NCI-H460 (cell line): ENCODE results near the gene VPS37D. TPM values are rescaled to one million over a fixed set of nuclear protein-coding genes. Genes with fewer than 3 reads are reported as not detected.

Experiments used
- DNase-seq: peaks from one replicate; pipeline ENCODE4 v3.0.0-alpha.2; 2016; ENCODE audit warnings: low read depth; ENCODE audit errors: extremely low read depth
- total RNA-seq: library from RNA; depleted of rRNA; stranded (reverse); fragments of >200 nt; shearing (Covaris generic); gene quantifications from 2 replicates; pipeline ENCODE4 v1.2.3, GENCODE V29; 2014

Gene VPS37D
- total RNA-seq, 1 experiment from 2014 or later: 3.6 TPM

DNA sequence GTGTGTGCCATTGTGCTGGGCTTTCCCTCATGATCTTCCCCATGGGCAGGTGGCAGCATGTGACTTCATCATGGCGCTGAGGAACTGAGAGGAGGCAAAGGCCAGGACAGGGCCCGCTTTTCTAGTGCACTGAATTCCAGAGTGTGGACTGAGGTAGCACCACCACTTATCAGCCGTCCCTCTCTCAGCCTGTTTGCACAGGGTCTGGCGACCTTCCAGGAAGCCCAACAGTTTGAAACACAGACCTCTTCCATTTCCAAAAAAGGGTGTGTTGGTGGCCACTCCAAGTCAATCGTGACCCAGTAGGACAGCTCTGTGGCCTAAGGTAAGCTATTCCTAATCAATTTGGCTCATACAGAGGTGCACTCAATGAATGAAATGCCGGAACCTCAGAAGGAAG is 11.2 kb downstream of the VPS37D start:
- no peak for DNase-seq

DNA sequence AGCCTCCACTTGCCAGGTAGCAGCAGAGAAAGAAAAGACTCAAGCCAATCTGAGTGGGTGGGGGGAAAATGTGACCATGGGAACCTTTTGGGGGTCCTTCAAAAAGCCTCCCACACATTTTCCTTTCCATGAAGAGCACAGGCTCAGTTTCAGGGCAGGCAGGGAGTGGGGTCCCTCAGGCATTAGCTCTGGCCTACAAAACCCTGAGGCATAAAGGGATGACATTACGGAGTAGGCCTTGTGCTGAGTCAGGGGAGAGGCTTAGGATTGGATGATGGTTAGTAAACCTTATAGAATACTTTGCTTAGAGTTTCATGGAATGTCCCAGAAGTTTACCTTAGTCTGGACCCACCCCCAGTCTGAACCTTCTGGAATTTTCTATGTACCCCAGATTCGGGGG is 12.1 kb downstream of the VPS37D start:
- DNase-seq: no peak

DNA sequence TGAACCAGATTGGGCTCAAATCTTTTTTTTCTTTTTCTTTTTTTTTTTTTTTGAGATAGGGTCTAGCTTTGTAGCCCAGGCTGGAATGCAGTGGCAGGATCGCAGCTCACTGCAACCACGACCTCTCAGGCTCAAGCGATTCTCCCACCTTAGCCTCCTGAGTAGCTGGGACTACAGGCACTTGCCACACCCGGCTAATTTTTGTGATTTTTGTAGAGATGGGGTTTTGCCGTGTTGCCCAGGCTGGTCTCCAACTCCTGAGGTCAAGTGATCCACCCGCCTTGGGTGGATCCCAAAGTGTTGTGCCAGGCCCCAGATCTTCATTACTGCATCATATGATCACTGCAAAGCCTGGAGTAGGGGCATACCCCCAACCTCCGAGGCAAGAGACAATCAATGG is 12.9 kb downstream of the VPS37D start:
- no peak for DNase-seq

DNA sequence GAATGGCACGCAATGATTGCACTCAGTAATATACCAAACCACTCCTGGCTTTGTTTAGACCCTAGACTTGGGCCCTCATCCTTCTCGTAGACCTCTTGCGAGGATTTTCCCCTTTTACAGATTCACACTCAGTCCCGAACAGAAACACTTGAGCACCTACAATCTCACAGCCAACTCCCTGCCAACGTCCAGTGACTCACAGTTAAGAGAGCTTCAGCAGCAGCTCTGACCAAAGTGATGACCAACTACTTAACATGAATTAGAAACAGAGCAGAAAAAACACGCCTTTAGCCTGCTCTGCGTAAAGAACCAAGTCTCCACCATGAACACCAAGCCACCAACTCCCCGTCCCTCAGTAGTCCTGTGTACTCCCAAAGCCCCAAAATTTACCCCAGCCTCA is 13.4 kb downstream of the VPS37D start:
- DNase-seq: no peak

DNA sequence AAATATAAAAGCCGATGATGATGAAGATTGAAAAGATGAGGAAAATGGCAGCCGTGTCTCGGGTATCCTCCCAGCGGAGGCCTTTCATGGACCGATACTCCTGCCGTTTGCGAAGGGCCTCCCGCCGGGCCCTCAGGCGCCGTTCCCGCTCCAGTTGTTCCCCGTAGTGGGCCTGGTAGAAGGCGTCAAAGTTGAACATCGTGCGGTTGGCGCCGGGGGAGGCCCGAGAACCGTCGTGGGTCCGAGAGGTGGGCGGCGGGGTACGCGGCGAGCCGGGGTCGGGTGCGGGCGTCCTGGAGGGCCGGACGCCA is 15.1 kb downstream of the VPS37D start:
- no peak for DNase-seq

DNA sequence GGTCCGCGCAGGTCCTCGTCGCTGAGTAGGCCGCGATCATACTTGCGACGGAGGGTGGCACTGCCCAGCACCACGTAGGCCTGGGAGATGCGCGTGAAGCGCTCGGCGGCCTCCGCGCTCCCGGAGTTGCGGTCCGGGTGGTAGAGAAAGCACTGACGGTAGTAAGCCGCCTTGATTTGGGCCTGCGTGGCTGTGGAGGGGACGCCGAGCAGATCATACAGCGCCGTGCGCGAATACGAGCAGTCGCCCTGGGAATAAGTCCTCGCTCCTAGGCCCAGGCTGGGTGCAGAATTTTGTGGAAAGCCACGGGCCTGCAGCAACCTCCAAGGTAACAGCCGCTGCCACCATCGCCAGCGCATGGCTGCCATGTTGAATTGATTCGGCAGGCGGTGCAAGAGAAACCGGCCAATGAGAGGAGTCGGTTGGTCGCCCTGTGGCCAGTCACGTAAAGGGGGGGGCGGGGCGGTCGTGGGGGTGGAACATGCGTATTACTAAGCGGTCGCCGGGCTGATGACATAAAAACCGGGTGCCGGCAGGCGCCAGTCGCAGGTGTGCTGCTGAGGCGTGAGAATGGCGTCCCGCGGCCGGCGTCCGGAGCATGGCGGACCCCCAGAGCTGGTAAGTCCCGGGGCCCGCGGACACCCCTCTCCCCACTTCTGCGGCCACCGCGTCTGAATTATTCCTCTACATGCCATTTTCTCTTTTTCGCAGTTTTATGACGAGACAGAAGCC is 15.6 kb downstream of the VPS37D start, which contains the start of the genes BUD23 and DNAJC30:
Gene BUD23 (plus strand): TSS at position 542 of the 732 bp plus-strand sequence. CDS start 29 bp downstream, at position 571.
Gene DNAJC30 (minus strand): TSS at position 398 of the 732 bp plus-strand sequence. CDS start 30 bp downstream, at position 368.
- DNase-seq: peak; percentile 96

DNA sequence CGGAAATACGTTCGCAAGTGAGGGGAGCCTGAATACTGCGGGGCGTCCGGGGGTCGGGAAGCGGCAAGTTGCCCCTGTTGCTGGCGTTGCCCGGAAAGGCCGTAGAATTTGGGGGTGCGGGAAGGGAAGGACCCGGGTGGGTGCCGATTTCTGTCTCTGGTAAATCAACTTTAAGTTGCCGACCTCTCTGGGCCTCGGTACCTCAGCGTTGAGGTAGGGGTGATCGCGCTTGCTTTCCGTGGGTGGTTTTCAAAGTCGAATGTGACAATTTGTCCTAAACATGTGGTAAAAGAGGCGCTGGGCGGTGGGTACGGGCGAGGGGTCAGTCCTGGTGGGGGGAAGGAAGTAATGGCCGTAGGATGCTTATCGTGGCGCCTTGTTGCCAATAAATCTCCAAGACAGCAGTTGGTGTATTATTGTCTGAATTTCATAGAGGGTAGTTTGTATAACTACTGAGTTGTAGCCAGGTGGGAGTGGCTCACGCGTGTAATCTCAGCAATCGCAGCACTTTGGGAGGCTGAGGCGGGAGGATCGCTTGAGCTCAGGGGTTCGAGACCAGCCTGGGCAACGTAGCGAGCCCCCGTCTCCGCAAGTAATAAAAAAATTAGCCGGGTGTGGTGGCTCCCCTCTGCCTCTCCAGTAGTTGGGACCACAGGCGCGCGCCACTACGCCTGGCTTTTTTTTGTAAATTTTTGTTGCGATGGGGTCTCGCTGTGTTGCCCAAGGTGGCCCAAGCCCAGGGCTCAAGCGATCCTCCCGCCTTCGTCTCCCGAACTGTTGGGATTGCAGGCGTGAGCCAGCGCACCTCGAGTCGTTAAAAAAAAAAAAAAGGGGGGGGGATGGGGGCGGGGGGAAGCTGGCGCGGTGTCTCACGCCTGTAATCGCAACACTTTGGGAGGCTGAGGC is 16.4 kb downstream of the VPS37D start:
- no peak for DNase-seq

DNA sequence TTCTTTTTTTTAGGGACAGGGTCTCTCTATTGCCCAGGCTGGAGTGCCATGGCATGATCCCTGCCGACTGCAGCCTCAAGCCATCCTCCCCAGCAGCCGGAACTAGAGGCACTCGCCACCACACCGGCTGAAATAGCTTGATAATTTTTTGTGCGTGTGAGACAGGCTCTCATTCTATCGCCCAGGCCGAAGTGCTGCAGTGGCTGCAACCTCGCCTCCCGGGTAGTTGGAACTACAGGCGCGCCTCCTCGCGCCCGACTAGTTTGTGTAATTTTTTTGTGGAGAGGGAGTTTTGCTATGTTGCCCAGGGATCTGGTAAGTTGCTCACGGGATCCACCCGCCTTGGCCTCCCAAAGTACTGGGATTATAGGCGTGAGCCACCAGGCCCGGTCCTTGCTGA is 17.7 kb downstream of the VPS37D start:
- no peak for DNase-seq

DNA sequence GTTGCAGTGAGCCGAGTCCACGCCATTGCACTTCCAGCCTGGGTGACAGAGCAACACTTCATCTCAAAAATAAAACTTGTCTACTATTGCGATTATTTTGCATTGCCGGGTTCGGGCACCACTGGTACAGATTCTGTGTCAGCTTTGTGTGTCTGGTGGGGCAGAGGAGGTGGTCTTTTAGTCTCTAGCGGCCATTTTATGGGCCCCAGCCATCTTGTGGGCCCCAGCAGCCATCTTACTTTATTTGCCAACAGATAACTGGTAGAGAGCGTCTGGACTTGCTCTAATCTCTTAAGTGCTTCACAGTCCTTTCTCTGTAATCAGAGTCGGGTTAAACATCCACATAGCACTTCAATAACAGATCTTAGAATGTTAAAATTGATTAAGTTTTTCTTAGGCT is 20.7 kb downstream of the VPS37D start:
- no peak for DNase-seq

DNA sequence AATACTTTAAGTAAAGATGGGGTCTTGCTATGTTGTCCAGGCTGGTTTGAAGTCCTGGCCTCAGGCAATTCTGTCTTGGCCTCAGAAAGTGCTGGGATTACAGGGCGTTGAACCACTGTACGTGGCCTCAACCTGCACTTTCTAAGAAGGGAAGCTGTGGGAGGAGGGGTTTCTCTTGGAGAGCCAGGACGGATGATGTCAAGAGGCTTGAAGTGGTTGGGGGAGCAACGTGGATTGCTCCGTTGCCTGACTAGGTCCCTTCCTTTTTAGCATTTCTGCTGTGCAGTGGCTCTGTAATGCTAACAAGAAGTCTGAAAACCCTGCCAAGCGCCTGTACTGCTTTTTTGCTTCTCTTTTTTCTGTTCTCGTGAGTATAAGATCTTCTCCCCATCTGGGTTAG is 23.0 kb downstream of the VPS37D start:
- no peak for DNase-seq

DNA sequence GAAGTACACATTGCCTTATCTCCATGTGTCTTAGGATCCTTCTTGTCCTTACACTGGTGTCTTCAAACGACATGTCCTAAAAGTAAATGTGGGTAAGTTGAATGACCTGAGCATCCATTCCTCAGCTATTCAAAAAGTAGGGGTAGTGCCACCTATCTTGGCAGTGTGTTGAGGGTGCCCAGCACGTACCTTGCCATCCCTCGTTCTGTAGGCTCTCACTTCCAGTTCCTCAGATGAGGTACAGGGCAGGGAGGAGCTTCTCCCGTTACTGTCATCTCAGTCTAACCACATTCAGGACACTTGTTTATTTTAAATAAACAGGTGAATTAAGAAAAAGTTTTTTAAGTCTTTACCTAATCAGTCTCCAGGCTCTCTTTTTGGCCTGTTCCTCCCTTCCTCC is 28.7 kb downstream of the VPS37D start:
- no peak for DNase-seq

DNA sequence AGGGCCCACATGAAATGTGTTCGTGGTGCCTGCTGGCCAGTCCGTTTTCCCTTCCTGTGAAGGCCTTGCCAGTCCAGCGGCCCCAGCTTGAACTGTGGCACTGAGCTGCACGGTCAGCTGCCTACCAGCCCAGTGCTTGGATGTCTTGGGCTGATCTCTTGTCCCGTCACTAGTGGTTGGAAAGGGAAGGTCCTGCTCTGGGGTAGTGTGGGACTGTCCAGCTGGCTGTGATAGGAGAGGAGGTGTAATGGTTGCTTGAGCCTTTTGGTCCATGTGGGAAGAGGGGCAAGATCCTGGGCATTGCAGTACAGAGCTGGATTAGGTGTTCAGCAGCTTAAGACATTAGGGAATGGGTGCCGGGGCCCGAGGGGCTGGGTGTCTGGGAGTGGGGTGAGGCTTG is 30.8 kb downstream of the VPS37D start:
- DNase-seq: no peak

DNA sequence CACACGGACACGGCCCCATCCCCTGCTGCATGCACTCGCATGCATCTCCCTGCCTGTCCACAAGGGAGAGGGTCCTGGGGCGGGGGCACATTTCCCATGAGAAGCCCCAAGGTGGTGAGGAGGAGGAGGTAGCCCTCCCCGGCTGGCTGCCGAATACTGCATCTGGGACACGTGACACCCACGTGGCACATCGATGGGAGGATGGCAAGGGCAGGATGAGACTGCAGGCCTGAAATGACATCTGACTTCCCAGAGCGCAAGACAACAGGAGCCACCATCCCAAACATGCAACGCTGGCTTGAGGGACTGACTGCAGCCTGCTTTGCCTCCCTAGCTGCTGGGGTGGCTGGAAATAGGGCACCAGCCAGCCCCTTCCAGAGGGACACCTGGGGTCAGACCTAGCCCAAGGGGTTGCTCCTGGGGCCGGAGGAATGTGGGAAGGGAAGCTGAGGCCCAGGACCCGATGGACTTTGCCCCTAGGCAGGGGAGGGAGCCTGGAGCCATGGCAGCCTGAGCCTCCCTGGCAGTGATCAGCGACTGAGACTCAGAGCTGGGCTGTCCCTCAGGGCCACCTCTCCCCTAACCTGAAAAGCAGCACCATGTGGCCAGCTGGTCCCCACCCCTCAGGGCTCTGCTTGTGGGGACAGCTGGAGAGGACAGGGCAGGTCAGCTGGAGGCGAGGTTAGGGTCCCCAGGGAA is 31.9 kb downstream of the VPS37D start:
- DNase-seq: no peak

DNA sequence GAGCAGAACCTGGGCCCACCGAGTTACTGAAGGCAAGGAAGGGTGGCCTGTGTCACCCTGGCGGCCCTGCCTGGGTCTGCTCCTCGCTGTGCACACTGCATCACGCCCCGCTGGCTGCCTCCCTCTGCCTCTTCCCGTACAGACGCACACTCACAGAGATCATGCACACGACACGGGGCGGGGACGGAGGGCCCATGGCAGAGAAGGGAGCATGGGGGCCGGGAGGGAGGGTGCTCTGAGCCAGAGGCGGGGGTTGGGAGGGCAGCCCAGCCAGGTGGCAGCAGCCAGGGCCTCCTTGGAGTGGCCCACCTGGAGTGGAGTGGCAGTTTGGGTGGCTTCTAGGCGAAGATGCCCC is 32.4 kb downstream of the VPS37D start:
- DNase-seq: no peak

DNA sequence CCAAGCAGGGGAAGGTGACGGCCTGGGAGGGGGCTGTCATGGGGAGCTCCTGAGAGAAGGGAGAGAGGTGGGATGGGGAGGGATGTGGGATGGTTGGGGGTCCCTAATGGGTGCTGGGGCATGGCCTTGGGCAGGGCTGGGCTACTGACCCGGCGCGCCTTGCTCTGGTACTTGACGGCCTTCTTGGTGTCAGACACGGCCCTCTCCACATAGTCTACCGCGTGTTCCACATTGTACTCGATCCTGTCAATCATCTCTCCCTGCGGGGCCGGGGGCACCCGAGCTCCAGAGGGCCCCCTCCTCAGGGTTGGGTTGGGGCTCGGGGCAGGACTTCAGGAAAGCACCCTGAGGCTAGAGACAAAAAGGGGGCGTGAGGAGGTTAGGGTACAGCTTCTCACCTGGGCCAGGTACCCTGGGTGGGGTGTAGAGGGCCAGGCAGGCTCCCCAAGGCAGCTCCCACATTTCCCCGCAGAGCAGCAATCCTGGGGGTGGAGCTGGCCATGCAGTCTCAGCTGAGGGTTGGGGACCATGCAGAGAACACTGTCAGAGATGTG is 33.0 kb downstream of the VPS37D start:
- DNase-seq: no peak

DNA sequence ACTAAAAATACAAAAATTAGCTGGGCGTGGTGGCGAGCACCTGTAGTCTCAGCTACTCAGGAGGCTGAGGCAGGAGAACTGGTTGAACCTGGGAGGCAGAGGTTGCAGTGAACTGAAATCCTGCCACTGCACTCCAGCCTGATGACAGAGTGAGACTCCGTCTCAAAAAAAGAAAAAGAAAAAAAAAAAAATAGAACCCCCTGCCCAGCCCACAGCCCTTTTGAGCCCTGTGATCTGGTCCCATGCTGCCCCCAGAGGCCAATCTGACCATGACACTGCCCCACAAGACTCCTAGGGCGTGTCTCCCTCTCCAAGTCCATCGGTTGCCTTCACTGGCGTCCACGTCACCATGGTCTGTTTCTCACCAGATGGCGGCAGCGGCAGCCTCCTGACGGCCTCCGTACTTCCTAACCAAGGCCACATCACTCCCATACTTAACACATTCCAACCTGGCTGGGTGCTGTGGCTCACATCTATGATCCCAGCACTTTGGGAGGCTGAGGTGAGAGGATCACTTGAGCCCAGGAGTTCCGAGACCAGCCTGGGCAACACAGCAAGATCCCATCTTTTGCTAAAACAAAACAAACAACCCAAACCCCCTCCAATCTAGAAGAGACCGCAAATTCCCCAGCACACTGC is 33.8 kb downstream of the VPS37D start:
- DNase-seq: peak; percentile 93

DNA sequence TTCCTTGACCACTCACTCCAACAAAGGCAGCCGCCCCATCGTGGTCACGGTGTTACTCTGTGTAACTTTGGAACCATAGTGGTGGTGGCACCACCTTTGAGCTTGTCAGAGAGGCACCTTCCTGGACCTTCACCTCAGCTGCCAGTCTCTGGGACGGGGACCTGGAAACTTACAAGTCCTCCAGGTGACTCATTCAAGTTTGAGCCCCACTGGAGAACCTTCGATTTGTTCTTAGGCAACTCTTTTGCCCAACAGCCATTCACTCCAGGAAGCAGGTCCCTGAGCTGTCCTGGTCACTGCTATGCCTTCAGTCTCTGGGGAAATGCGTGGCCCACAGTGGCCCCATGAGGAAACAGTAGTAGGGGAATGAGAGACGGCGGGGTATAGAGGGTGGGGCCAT is 34.6 kb downstream of the VPS37D start:
- no peak for DNase-seq

DNA sequence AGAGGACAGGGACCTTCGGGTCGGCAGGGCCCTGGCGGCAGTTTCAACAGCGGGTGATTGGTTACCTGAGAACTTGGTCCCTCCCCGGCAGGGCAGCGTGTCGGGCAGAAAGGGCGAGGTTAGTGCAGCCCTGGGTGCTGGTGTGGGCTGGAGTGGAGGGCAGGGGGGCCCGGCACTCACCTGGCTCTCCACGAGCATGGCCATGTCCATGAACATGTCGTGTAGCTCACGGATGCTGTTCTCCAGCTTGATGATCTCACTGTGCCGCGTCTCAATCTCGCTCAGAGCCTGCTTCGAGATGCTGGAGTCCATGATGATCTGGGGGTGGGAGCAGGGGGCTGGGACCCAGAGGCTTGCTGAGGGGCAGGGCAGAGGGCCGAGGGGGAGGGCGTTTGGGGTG is 35.0 kb downstream of the VPS37D start:
- DNase-seq: no peak

DNA sequence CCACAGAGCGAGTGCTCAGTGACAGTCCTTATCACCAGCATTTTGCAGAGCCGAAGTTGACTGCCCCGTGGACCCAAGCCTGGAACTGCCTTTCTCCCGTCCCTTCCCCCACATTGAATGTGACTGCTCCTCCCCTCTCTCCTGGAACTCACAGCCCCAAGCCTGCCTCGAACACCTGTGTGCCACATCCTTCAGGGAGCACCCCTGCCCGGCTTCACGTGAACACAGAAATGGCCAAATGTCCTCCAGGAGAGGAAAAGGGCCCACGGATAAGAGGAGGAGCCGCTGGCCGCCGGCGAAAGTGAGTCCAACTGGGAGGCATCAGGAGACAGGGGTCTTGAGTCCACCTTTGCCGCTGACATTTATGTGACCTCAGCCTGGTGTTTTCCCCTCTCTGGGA is 35.6 kb downstream of the VPS37D start:
- DNase-seq: no peak

DNA sequence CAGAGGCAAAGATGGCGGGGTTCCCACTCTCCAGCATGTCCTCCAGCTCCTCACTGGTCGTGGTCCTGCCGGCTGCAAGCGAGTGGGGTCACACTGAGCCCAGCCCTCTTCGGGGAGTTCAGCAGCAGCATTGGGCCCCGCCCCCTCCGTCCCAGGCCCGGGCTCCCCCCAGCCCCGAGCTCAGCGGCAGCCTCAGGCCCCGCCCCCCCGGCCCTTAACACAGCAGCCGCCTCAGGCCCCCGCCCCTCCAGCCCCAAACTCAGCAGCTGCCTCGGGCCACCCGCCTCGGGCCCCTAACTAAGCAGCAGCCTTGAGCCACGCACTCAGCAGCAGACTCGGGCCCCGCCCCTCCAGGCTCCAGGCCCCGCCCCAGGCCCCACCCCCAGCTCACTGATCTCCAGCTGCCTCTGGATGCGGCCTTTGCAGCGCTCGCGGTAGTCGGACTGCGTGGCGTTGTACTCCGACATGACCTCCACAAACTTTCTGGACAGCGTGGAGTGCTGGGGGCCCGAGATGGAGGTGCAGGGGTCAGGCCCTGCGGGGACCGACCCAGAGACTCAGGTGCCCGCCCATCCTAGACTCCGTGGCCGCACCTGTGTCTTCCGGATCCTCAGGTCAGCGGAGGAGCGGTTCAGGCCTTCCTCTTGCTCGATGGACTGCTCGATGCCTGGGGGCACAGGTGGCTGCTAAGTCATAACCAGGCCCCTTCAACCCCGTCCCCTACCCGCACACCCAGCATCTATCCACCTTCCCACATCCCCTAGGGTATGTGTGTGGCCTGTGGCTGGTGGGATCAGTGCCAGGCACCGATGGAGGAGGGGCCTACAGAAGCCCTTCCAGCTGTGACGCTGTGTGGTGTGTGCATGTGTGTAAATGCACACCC is 36.4 kb downstream of the VPS37D start:
- peak; percentile 74 for DNase-seq
